Right ventricle myocardium superior (tissue), 1 donor: ENCODE results near the gene KLK3. TPM values are rescaled to one million over a fixed set of nuclear protein-coding genes. Genes with fewer than 3 reads are reported as not detected.

Experiments used
- ATAC-seq: fragments of 200-7000 bp; cut with Tn5 transposase; one replicate; pipeline ENCODE4 v1.9.1; 2020; ENCODE audit warnings: mild to moderate bottlenecking; ENCODE audit not compliant: poor library complexity
- DNase-seq: peaks from one replicate; pipeline ENCODE4 v3.0.0-alpha.2; 2020
- intact Hi-C: fragments of 100-400 bp; cut with DNase I; formaldehyde crosslinking; loops from one replicate; pipeline ENCODE4 v1.11.2; 2022
- total RNA-seq: library from RNA; stranded (reverse); fragmentation: NEBNext Ultra II Directional; extraction: Animal tissue kit (Norgen Biotek cat#: 25700); gene quantifications from one replicate; pipeline ENCODE4 v1.2.1, GENCODE V29; 2021
- donor health status: DM: no; HTN: yes; CAD: no; lungs with severe emphysema.

KLK3 gene
- total RNA-seq, 1 donor from 2014 or later: not detected

DNA sequence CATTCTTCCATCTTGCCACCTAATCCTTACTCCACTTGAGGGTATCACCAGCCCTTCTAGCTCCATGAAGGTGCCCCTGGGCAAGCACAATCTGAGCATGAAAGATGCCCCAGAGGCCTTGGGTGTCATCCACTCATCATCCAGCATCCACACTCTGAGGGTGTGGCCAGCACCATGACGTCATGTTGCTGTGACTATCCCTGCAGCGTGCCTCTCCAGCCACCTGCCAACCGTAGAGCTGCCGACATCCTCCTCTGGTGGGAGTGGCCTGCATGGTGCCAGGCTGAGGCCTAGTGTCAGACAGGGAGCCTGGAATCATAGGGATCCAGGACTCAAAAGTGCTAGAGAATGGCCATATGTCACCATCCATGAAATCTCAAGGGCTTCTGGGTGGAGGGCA, 3.1 kb upstream of the KLK3 start:
- ATAC-seq: no peak
- intact Hi-C loops: no loop called here
- no peak for DNase-seq

DNA sequence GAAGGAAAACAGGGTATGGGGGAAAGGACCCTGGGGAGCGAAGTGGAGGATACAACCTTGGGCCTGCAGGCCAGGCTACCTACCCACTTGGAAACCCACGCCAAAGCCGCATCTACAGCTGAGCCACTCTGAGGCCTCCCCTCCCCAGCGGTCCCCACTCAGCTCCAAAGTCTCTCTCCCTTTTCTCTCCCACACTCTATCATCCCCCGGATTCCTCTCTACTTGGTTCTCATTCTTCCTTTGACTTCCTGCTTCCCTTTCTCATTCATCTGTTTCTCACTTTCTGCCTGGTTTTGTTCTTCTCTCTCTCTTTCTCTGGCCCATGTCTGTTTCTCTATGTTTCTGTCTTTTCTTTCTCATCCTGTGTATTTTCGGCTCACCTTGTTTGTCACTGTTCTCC, 2.7 kb downstream of the KLK3 start:
- DNase-seq: no peak
- no peak for ATAC-seq
- intact Hi-C loops: no loop called here

DNA sequence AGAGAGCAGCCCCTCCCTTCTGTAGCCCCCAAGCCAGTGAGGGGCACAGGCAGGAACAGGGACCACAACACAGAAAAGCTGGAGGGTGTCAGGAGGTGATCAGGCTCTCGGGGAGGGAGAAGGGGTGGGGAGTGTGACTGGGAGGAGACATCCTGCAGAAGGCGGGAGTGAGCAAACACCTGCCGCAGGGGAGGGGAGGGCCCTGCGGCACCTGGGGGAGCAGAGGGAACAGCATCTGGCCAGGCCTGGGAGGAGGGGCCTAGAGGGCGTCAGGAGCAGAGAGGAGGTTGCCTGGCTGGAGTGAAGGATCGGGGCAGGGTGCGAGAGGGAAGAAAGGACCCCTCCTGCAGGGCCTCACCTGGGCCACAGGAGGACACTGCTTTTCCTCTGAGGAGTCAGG, 4.2 kb downstream of the KLK3 start:
- intact Hi-C loops: no loop called here
- no peak for ATAC-seq
- no peak for DNase-seq

DNA sequence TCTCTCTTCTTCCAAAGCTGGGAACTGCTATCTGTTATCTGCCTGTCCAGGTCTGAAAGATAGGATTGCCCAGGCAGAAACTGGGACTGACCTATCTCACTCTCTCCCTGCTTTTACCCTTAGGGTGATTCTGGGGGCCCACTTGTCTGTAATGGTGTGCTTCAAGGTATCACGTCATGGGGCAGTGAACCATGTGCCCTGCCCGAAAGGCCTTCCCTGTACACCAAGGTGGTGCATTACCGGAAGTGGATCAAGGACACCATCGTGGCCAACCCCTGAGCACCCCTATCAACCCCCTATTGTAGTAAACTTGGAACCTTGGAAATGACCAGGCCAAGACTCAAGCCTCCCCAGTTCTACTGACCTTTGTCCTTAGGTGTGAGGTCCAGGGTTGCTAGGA, 5.1 kb downstream of the KLK3 start:
- DNase-seq: no peak
- ATAC-seq: no peak
- intact Hi-C loops: no loop called here

DNA sequence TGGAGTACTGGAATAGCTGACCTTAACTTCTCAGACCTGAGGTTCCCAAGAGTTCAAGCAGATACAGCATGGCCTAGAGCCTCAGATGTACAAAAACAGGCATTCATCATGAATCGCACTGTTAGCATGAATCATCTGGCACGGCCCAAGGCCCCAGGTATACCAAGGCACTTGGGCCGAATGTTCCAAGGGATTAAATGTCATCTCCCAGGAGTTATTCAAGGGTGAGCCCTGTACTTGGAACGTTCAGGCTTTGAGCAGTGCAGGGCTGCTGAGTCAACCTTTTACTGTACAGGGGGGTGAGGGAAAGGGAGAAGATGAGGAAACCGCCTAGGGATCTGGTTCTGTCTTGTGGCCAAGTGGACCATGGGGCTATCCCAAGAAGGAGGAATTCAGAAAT, 6.3 kb downstream of the KLK3 start:
- intact Hi-C loops: no loop called here
- DNase-seq (no peak), ATAC-seq (no peak)

DNA sequence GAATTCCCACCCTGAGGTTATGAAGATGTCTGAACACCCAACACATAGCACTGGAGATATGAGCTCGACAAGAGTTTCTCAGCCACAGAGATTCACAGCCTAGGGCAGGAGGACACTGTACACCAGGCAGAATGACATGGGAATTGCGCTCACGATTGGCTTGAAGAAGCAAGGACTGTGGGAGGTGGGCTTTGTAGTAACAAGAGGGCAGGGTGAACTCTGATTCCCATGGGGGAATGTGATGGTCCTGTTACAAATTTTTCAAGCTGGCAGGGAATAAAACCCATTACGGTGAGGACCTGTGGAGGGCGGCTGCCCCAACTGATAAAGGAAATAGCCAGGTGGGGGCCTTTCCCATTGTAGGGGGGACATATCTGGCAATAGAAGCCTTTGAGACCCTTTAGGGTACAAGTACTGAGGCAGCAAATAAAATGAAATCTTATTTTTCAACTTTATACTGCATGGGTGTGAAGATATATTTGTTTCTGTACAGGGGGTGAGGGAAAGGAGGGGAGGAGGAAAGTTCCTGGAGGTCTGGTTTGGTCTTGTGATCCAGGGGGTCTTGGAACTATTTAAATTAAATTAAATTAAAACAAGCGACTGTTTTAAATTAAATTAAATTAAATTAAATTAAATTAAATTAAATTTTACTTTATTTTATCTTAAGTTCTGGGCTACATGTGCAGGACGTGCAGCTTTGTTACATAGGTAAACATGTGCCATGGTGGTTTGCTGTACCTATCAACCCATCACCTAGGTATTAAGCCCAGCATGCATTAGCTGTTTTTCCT, 7.0 kb downstream of the KLK3 start:
- intact Hi-C loops: no loop called here
- DNase-seq (no peak), ATAC-seq (no peak)

DNA sequence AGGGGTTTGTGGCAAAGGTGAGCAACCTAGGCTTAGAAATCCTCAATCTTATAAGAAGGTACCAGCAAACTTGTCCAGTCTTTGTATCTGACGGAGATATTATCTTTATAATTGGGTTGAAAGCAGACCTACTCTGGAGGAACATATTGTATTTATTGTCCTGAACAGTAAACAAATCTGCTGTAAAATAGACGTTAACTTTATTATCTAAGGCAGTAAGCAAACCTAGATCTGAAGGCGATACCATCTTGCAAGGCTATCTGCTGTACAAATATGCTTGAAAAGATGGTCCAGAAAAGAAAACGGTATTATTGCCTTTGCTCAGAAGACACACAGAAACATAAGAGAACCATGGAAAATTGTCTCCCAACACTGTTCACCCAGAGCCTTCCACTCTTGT, 14.8 kb downstream of the KLK3 start:
- intact Hi-C loops: no loop called here
- DNase-seq: no peak
- ATAC-seq: no peak

DNA sequence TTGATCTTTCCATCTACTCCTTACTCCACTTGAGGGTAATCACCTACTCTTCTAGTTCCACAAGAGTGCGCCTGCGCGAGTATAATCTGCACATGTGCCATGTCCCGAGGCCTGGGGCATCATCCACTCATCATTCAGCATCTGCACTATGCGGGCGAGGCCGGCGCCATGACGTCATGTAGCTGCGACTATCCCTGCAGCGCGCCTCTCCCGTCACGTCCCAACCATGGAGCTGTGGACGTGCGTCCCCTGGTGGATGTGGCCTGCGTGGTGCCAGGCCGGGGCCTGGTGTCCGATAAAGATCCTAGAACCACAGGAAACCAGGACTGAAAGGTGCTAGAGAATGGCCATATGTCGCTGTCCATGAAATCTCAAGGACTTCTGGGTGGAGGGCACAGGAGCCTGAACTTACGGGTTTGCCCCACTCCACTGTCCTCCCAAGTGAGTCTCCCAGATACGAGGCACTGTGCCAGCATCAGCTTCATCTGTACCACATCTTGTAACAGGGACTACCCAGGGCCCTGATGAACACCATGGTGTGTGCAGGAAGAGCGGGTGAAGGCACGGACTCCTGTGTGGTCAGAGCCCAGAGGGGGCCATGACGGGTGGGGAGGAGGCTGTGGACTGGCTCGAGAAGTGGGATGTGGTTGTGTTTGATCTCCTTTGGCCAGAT, 15.8 kb downstream of the KLK3 start:
- no peak for ATAC-seq
- intact Hi-C loops: no loop called here
- no peak for DNase-seq

DNA sequence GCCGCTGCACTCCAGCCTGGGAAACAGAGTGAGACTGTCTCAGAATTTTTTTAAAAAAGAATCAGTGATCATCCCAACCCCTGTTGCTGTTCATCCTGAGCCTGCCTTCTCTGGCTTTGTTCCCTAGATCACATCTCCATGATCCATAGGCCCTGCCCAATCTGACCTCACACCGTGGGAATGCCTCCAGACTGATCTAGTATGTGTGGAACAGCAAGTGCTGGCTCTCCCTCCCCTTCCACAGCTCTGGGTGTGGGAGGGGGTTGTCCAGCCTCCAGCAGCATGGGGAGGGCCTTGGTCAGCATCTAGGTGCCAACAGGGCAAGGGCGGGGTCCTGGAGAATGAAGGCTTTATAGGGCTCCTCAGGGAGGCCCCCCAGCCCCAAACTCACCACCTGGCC, 18.3 kb downstream of the KLK3 start, which contains the start of gene KLK2:
Gene KLK2 (plus strand): TSS at position 384 of the 400 bp plus-strand sequence. CDS start 35 bp downstream, outside the sequence.
- no peak for DNase-seq
- intact Hi-C loops: no loop called here
- no peak for ATAC-seq

DNA sequence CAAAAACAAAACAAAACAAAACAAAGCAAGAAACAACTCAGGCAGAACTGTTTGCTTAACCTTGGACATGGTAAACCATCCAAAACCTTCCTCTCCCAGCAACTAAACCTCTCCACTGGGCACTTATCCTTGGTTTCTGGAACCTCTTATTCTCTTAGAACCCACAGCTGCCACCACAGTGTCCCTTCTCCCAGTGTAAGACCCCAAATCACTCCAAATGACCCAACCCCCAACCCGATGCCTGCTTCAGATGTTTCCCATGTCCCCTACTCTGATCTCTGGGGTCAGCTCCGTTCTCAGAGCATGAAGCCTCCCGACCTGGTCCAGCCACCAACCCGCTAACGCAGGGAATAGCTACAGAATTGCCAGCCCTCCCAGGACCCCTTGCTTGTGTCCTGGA, 19.5 kb downstream of the KLK3 start:
- no peak for ATAC-seq
- no peak for DNase-seq
- intact Hi-C loops: no loop called here

DNA sequence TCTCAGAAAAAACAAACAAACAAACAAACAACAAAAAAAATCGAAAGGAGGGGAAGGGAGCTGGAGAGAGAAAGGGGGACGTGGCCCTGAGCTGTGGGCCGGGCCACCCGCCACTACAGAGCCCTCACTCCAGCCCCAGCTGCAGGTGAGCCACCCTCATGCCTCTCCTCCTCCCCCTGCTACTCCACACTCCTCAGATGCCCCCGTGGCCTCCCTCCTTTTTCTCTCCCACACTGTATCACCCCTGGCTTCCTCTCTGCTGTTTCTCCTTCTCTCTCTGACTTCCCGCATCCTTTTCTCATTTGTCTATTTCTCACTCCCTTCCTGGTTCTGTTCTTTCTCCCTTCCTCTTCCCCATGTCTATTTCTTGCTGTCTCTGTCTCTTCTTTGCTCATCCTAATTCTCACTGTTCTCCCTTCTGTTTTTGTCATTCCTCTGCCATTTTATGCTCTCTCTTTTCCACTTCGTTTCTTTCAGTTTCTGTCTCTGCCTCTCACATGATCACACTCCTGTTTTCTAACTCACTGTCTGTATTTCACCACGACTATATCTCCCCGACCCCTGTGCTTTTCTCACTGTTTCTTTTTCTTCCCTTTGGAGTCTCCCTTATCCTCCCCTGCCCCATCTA, 21.2 kb downstream of the KLK3 start:
- intact Hi-C loops: no loop called here
- ATAC-seq (no peak), DNase-seq (no peak)

DNA sequence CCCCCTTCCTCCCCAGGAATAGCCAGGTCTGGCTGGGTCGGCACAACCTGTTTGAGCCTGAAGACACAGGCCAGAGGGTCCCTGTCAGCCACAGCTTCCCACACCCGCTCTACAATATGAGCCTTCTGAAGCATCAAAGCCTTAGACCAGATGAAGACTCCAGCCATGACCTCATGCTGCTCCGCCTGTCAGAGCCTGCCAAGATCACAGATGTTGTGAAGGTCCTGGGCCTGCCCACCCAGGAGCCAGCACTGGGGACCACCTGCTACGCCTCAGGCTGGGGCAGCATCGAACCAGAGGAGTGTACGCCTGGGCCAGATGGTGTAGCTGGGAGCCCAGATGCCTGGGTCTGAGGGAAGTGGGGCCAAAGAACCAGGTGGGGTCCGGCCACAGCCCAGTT, 21.7 kb downstream of the KLK3 start:
- DNase-seq (no peak), ATAC-seq (no peak)
- intact Hi-C loops: no loop called here

DNA sequence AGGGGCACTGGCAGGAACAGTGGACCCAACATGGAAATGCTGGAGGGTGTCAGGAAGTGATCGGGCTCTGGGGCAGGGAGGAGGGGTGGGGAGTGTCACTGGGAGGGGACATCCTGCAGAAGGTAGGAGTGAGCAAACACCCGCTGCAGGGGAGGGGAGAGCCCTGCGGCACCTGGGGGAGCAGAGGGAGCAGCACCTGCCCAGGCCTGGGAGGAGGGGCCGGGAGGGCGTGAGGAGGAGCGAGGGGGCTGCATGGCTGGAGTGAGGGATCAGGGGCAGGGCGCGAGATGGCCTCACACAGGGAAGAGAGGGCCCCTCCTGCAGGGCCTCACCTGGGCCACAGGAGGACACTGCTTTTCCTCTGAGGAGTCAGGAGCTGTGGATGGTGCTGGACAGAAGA, 22.6 kb downstream of the KLK3 start:
- intact Hi-C loops: no loop called here
- ATAC-seq (no peak), DNase-seq (no peak)

DNA sequence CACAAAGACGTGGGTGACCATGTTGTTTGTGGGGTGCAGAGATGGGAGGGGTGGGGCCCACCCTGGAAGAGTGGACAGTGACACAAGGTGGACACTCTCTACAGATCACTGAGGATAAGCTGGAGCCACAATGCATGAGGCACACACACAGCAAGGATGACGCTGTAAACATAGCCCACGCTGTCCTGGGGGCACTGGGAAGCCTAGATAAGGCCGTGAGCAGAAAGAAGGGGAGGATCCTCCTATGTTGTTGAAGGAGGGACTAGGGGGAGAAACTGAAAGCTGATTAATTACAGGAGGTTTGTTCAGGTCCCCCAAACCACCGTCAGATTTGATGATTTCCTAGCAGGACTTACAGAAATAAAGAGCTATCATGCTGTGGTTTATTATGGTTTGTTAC, 24.1 kb downstream of the KLK3 start:
- ATAC-seq: no peak
- no peak for DNase-seq
- intact Hi-C loops: no loop called here

DNA sequence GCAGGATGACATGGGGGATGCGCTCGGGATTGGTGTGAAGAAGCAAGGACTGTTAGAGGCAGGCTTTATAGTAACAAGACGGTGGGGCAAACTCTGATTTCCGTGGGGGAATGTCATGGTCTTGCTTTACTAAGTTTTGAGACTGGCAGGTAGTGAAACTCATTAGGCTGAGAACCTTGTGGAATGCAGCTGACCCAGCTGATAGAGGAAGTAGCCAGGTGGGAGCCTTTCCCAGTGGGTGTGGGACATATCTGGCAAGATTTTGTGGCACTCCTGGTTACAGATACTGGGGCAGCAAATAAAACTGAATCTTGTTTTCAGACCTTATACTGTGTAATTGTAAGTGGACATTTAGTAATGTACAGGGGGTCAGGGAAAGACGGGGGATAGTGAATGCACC, 25.5 kb downstream of the KLK3 start:
- DNase-seq (no peak), ATAC-seq (no peak)
- intact Hi-C loops: no loop called here

DNA sequence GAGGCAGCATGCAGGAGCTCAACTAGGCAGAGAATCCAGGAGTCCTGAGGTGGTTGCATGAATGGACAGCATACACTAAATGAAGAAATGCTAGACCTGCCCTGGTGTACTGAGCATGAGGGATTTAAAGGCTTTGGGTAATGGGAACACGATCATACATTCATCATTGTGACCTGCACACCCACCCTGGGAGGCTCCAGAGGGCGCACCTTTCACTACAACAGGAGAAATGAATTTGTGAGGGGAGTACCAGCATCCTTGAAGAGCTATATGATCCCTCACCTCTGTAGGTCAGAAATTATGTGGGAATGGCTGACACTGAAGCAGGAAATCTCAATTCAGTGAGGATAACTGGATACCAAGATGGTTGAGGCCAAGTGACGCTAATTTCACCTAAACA, 27.5 kb downstream of the KLK3 start:
- DNase-seq (no peak), ATAC-seq (no peak)
- intact Hi-C loops: no loop called here

DNA sequence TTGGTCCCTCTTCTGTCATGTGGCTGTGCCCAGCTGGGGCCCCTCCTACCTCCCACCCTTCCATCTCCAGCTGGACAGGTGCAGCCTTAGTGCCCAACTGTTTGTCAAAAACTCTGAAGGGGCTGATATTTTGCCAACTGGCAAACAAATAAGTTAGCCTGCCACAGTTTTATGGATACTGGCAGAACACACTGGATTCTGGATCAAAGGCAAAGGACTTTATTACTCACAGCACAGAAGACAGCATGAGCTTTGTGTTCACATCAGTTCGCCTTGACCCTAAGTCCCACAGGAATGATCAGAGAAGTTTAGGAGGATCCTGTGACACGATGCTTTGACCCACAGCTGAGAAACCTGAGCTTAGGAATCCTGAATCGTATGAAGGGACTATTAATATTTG, 34.9 kb downstream of the KLK3 start:
- DNase-seq: no peak
- intact Hi-C loops: no loop called here
- no peak for ATAC-seq

DNA sequence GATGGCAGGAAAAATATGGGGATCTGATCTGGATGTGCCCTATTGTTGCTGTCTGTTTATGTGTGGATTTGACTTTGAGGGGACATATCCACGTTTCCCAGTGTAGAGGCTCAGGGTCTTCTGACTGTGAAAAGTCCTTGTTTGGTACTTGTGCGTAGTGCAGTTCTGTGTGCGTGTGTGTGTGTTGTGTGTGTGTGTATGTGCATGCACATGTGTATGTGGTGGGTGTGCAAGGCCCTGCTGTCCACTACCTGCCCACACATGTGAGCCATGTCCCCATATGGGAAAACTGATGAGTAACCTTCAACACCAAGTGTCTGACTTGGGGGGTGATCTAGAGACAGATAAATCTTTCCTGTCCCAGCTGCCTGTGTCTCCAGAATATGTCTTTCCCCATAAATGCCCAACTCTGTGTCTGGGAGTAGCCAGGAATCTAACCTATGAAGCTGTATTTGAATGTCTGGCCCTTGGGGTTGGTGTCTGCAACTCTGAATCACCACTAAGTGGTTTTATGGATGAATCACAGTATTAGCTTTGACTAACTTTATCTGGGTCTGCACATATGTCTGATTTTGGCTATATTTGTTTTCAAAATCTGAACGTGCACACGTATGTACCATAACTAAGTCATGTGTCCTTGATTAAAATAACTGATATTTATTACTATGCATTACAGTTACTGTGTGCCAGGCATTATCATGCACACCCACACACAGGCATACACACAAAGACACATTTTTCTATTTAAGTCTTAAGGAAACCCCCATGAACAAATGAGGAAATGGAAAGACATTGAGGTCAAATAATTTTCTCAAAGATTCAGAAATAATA, 35.9 kb downstream of the KLK3 start:
- DNase-seq (no peak), ATAC-seq (no peak)
- intact Hi-C loops: no loop called here

DNA sequence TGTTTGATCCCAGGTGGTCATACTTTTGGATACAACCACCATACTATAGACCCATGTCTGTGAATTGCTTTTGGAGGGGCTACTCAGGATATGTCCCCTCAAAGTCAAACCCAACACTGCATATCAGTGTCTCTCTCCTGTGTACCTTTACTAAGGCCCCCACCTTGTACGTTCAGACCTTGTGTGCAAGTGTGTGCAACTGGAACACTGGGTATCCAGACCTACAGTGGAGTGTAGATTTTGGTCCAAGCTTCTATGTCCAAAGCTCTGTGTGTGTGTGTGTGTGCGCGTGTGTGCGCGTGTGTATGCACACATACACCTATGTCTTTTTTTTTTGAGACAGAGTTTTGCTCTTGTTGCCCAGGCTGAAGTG, 36.5 kb downstream of the KLK3 start:
- intact Hi-C loops: no loop called here
- DNase-seq: no peak
- ATAC-seq: no peak
